ENCODE measurements around the gene SLC39A8.

- TF ChIP-seq POLR2A (IDR thresholded peaks at IDR 0.05; ENCODE audit: low read depth, low read length) (no peak), POLR2AphosphoS5 (IDR thresholded peaks at IDR 0.05; ENCODE audit: low read depth, low read length) (no peak), SPI1 (IDR thresholded peaks at IDR 0.05; ENCODE audit: low read depth, low read length) (no peak), TAF1 (IDR thresholded peaks at IDR 0.05; ENCODE audit: low read depth, low read length) (no peak), POU2F2 (IDR thresholded peaks at IDR 0.05; ENCODE audit: low read depth, low read length) (no peak)
Observed at GRCh38 chr4:102339018-102339417, 6.3 kb downstream of the SLC39A8 start.
